Left ventricle myocardium superior (tissue), 1 donor: ENCODE results near the gene BRD3OS. TPM values are rescaled to one million over a fixed set of nuclear protein-coding genes. Genes with fewer than 3 reads are reported as not detected.
"Not testable (repeated sequence)": the region's sequence is repeated elsewhere in the genome, so short reads cannot be mapped to it uniquely, and the experiment has no call there.

Experiments used
- ATAC-seq: fragments of 200-7000 bp; cut with Tn5 transposase; one replicate; pipeline ENCODE4 v1.9.1; 2020; ENCODE audit warnings: mild to moderate bottlenecking, moderate library complexity
- DNase-seq: peaks from one replicate; pipeline ENCODE4 v3.0.0-alpha.2; 2020
- intact Hi-C: fragments of 100-400 bp; cut with micrococcal nuclease; formaldehyde crosslinking; loops from one replicate; pipeline ENCODE4 v1.11.0; 2022
- total RNA-seq: library from RNA; stranded (reverse); fragmentation: NEBNext Ultra II Directional; extraction: Animal tissue kit (Norgen Biotek cat#: 25700); gene quantifications from one replicate; pipeline ENCODE4 v1.2.1, GENCODE V29; 2021
- donor health status: DM: no; HTN: yes; CAD: no; lungs with severe emphysema.

The BRD3OS gene
- total RNA-seq, 1 donor from 2014 or later, result 4.7 TPM

GRCh38 chr9:134068744-134069479 is 43.6 kb downstream of the BRD3OS start:
- ATAC-seq (no peak), DNase-seq (no peak)
- intact Hi-C loops, result no loop called here

- DNase-seq (no peak), ATAC-seq (no peak)
- intact Hi-C loops, result no loop called here
Observed at GRCh38 chr9:134069480-134070399, 44.5 kb downstream of the BRD3OS start.

- DNase-seq (no peak), ATAC-seq (no peak)
- intact Hi-C loops, result no loop called here
Observed at GRCh38 chr9:134071149-134071548, 45.9 kb downstream of the BRD3OS start.

GRCh38 chr9:134072683-134073082 is 47.4 kb downstream of the BRD3OS start:
- intact Hi-C loops, DNase-seq, ATAC-seq: not testable (repeated sequence)

GRCh38 chr9:134073500-134073899 is 48.2 kb downstream of the BRD3OS start:
- ATAC-seq, result no peak
- intact Hi-C loops, result no loop called here
- no peak for DNase-seq

GRCh38 chr9:134075689-134076088 is 50.4 kb downstream of the BRD3OS start:
- intact Hi-C loops, ATAC-seq, DNase-seq: not testable (repeated sequence)

GRCh38 chr9:134076644-134077043 is 51.4 kb downstream of the BRD3OS start:
- intact Hi-C loops, result no loop called here
- ATAC-seq, result no peak

More at GRCh38 chr9:134076644-134077043, 51.4 kb downstream of the BRD3OS start:
- no peak for DNase-seq

Other genes with a start within 250 kb of the BRD3OS start
- gene VAV2, start 33.2 kb upstream of the BRD3OS start, total RNA-seq, result 6.1 TPM
- gene BRD3, start 42.5 kb downstream of the BRD3OS start, total RNA-seq, result 28.7 TPM
- gene WDR5, start 110.6 kb downstream of the BRD3OS start, total RNA-seq, result 19.6 TPM
- gene RNU6ATAC, start 139.1 kb downstream of the BRD3OS start, total RNA-seq, result 94.3 TPM